GM18520 (cell line): Measurements from ENCODE around the gene COL6A3.

Experiments
- ATAC-seq: cut with Tn5 transposase; IDR thresholded peaks from one replicate; pipeline ENCODE4 v1.9.1; 2021; ENCODE audit not compliant: unreplicated experiment

COL6A3 gene

DNA sequence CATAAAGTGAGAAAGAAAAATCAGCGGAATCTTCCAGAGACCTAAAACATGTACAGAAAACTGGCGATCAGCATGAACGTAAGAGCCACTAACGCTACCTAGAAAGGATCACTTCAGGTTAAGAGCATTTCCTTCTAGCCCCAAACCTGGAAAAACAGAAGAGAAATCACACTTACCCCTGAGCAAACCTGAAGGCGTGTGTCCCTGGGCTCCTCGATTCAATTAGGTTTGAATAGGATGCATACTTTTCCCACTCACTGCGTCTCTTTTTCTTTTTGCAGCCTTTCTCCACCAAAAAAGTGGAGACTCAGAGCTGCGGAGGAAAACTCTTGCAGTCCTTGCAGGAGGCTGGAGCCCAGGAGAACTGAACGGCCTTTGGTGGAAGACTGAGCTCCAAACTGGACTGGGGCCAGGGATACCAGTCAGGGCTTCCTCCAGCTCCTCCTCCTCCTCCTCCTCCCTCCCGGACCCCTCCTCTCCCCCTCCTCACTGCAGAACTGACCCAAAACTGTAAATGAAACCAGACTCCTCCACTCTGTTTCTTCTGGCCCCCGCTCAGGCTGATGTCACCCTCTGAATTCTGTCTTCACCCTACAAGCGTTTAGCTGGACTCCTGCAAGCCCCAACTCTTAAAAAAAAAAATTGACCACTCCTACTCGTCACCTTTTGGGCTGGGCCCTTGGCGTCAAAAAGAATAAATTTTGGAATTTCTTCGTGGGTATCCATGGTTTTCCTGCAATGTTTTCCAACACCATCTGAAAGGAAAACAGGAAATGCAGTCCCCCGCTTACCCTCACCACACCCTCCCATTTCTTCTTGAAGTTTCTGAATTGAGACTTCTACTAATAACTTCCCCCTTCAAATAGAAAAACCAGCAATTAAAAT, at the start of gene COL6A3:
COL6A3 (minus strand) TSS at position 388 of the 885 bp plus-strand sequence. CDS start 17,347 bp downstream, outside the sequence.
- no peak for ATAC-seq

DNA sequence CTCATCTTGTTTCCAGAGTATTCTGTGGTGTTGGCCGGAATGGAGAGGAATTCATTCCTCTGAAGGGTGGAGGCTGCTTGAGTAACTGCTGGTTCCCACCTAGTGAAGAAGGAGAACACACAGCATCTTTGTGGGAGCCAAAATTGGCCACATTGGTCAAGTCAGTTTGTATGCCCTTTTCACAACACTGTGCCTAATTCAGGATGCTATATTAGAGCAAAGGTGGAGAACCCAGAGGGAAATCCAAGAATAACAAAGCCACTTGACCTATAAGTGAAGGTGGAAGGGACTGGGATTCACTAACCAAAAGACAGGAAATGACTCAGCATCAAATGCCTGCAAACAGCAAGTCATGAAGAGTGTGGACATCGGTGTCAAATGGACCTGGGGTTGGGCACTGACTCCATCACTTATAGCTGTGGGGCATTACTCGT, 45.8 kb upstream of the COL6A3 start:
- ATAC-seq = no peak

DNA sequence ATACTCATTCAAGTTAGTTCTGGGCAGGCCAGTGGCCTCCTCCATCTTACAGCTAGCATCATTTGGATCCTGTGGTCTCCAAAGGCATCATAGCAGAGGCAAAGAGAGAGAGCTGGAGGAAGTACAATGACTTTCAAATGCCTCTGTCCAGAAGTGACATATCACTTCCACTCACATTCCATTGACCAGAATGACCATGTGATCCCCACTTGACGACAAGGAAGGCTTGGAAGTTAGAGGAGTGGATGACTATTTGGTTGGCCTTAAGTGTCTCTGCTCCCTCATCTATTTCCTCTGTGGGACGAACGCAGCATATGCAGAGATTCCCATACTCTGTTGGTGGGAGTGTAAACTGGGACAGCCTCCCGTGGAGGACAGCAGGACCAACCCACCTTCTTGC, 45.3 kb upstream of the COL6A3 start:
- ATAC-seq = no peak

- ATAC-seq = no peak
Measured at GRCh38 chr2:237458519-237458918, 44.6 kb upstream of the COL6A3 start.

- no peak for ATAC-seq
Measured at GRCh38 chr2:237457388-237457941, 43.5 kb upstream of the COL6A3 start.

DNA sequence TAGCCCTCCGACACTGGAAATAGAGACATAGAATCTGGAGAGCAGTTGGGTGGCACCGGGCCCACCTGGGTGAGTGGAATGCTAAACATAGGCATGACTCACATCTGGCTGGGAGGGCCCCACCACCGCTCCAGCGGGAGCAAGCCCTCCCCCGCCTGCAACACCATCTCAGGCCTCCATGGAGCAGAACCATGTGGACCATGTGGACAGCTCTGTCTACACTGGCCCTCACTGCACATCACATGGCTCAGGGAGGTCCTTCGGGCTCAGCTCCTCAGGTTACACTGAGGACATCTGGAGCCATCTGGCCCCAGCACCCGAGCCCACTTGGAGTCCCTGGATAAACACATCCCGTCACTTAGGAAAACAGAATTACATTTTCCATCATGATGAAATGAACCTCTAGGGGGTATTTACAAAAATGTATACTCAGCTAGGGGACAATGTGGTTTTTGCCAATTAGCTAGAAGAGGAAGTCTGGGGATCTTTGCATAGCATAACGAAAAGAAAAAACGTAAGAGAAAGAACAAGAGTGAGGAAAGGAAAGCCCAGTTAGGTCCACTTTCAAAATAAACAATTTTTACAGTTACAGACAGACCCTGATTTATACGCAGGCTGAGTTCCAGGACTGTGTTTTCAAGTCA, 42.4 kb upstream of the COL6A3 start:
- no peak for ATAC-seq

DNA sequence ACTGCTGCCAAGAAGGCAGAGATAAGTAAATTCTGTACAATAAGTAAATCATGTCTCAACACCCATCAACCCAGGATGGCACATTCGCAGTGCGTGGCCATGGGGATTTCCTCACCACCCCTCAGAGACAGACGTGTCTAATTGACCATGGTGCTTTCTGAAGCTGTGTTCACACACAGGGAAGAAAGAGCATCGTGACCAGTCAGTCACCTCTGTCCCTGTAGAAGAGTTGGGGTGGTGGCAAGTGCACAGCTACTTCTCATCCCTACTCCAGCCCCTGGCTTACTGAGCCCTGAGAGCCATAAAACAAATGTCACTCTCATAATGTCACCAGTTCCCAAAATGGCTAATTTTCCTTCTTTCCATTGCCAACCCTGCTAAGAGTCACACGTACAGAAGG, 41.8 kb upstream of the COL6A3 start:
- ATAC-seq = no peak

DNA sequence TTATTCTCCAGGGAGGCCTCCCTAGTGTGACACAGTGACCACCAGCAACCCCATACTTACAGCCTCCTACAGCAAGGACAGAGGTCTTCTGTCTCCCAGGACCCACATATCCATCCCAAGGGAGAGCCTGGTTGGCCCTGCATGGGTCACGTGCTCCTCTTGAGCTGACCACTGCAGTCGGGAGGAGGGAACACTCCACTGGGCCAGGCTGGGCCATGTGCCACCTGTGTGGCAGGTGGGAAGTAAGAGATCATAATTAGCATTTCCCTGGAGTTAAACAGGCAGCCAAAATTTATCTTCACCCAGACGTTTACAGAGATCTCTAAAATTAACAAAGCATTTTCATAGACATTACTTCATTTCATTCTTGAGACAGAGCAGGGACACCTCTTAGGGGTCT, 39.7 kb upstream of the COL6A3 start:
- no peak for ATAC-seq

DNA sequence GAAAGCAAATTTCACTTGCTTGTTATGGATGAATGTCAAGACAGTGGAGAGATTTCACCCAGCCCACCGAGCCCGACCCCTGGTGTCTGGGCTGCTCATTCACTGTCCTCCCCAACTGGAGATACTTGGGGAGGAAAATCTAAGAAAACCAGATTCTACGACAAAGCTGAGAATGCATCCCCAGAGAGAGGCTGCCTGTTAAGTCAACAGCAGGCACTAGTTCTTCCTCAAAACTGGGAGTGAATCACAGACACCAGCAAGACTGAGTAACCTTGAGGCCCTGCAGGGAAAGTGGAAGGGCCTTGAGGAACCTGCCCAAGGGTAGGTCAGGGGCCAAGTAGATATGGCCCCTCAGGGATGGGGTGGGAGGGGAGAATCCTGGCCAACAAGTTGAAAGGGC, 38.9 kb upstream of the COL6A3 start:
- no peak for ATAC-seq

DNA sequence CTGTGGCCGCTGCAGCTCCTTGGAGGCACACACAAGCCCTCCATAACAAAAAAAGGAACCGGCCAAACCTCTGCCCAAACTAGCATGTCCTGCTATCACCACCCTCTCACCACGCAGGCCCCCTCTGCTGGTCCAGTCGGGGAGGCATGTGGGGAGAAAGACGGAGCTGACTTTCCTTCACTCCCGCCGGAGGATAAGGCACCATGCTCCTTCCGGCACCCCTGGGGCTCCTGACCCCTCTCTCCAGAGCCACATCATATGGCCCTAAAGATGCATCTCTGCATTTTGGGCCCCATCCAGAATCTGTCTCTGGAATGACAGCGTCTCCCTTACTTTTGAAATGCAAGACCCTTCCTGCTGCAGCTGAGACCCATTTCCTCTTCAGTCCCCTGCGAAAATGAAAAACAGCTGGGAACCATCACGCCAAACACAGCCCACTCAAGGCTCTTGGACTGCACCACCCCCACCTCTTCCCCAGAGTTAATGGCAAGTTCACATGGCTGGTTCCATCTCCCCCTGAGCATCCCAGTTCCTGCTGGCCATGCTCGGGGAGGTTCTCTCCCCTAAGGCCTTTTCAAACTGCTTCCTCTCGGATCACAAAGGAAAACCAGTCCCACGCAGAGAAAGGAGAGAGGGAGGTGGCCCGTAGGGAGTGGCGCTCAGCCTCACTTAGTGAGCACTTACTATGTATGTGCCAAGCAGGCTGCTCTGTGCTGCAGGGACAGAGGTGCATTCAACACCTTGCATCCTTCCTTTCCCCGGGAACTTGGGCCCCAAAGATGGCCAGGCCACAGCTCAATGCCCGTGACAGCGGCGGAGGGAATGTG, 37.9 kb upstream of the COL6A3 start:
- no peak for ATAC-seq

DNA sequence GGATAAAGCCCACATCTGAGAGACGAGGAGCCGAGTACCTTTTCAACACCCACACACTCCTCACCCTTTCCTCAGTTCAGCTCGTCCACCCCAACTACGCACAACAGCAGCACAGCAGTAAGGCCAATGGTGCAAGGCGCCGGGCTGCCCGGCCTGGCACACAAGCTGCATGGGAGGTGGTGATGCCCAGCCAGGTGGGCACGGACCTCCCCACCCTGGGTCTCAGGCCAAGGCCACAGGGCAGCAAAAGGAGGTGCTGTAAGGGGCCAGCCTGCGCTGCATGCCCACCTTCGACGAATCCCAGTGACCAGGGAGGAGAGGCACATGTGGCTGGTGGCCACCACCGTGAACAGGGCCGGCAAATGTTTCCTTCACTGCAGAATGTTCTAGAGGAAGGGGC, 36.6 kb upstream of the COL6A3 start:
- ATAC-seq = no peak

GRCh38 chr2:237450108-237450507, 36.1 kb upstream of the COL6A3 start:
- no peak for ATAC-seq

GRCh38 chr2:237449193-237449881, 35.4 kb upstream of the COL6A3 start:
- no peak for ATAC-seq

DNA sequence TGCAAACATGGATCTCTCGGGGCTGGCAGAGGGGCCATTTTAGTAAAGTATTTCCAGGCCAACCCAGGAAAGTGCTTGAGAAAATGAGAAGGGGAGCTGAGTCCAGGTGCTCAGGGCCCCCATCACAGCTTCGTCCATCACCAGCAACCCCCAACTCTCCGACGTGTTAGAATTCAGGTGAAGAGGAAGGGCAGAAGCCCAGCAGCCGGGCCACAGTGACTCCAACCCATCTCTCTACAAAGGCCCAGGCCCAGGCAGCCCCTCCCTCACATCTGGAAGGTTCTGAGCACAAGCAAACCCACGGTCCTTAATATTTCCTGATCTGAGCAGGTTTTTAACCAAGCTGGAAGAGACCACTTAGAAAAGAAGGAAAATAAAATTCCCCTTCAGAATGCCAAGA, 34.7 kb upstream of the COL6A3 start:
- no peak for ATAC-seq

GRCh38 chr2:237448171-237448570, 34.2 kb upstream of the COL6A3 start:
- ATAC-seq = no peak

- no peak for ATAC-seq
Measured at GRCh38 chr2:237447496-237447895, 33.5 kb upstream of the COL6A3 start.

- no peak for ATAC-seq
Measured at GRCh38 chr2:237446338-237446665, 32.3 kb upstream of the COL6A3 start.

- ATAC-seq = no peak
Measured at GRCh38 chr2:237445611-237446337, 31.8 kb upstream of the COL6A3 start.

DNA sequence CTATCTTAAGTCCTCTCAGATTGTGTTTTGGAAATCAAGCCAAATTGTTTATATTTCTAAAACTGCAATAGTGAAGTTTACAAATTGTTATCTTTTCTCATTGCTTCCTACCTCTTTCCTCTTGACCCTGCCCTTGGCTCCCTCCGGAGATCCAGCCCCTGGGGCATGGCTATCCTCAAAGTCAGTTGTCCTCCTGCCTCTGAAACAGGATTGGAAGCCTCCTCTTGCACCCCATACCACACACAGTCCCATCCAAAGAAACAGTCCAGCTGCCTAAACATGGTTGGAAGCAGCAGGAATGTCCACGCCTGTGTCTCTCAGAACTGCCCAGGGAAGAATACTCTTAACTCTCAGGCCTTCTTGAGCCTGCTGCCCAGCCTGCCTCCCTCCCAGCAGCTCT, 30.1 kb upstream of the COL6A3 start:
- no peak for ATAC-seq

DNA sequence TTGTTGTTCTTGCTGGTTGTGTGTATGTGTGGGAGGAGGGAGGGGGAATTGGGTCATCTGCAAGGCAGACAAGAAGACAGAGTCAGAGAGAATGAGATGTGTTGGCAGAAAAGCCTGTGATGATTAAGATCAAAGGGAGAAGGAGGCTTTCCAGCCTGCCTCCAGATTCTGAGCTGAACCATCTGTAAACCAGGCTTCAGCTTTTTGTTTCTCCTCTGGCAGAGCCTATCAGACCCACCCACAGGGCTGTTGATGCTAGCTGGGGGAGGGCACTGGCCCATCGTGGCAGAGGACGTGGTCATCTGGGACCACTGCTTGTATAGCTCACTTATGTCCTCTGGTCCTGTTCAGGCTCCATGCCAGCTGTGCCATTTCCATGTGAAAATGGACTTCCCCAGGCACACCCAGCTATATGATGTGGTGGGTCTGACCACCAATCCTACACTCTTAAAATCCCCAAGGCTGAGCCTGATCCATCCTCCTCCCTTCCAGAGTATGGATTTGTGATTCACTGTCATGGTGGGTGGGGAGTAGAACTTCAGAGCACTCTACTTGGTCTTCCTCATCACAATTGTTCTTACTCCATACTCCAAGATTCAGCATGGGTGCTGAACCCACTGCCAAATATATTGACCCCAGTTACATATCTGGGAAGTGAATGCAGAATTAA, 27.8 kb upstream of the COL6A3 start:
- no peak for ATAC-seq
